Measurements from ENCODE around the gene TRIM4. TPM values are rescaled to one million over a fixed set of nuclear protein-coding genes. Genes with fewer than 3 reads are reported as not detected.

TRIM4 gene
- polyA plus RNA-seq, 1 experiment, result 32.7 TPM

GRCh38 chr7:99949645-99950228, 30.4 kb upstream of the TRIM4 start:
- DNase-seq (ENCODE audit: low read depth, low spot score), result no peak
- peak; percentile 44 for TF ChIP-seq CTCF (IDR thresholded peaks at IDR 0.05; ENCODE audit: low read depth, low read length)
- ChIA-PET POLR2A (no interaction called here), CTCF (interaction anchor here (0.5 to 1.6 kb wide), 8 partner anchors 11 to 68 kb away, joined by 3 to 8 read pairs (median 4); no protein-coding TSS in a partner anchor)
- H3K27me3 ChIP-seq (ENCODE audit: control insufficient read depth, insufficient read depth, low read length), result peaks cover 2% of the 10 kb centered on the region
- H3K4me3 ChIP-seq (ENCODE audit: low read depth, low read length), result no peak overlapping the region
- H3K9me3 ChIP-seq (ENCODE audit: control insufficient read depth, insufficient read depth, low read length), result no peaks in the 10 kb centered on the region
- no peak overlapping the region for H3K27ac ChIP-seq (ENCODE audit: low read depth, low read length)

GRCh38 chr7:99947608-99948007, 28.3 kb upstream of the TRIM4 start:
- CTCF ChIA-PET, result interaction anchor here (0.9 kb wide), 1 partner anchor 10 kb away, joined by 4 read pairs; no protein-coding TSS in a partner anchor

GRCh38 chr7:99944497-99945070, 25.3 kb upstream of the TRIM4 start:
- Histone ChIP-seq H3K9me3 (ENCODE audit: control insufficient read depth, insufficient read depth, low read length) (no peaks in the 10 kb centered on the region), H3K27ac (ENCODE audit: low read depth, low read length) (no peak overlapping the region), H3K27me3 (ENCODE audit: control insufficient read depth, insufficient read depth, low read length) (peaks cover 6% of the 10 kb centered on the region), H3K4me3 (ENCODE audit: low read depth, low read length) (no peak overlapping the region)
- no peak for DNase-seq (ENCODE audit: low read depth, low spot score)
- ChIA-PET CTCF (interaction anchor here (1.0 to 1.1 kb wide), 2 partner anchors 15 to 32 kb away, joined by 3 to 6 read pairs; partner anchors contain the start of gene GJC3), POLR2A (no interaction called here)
- TF ChIP-seq CTCF (IDR thresholded peaks at IDR 0.05; ENCODE audit: low read depth, low read length), result no peak

More at GRCh38 chr7:99947608-99948007, 28.3 kb upstream of the TRIM4 start:
- TF ChIP-seq CTCF (IDR thresholded peaks at IDR 0.05; ENCODE audit: low read depth, low read length), result no peak
- H3K9me3 ChIP-seq (ENCODE audit: control insufficient read depth, insufficient read depth, low read length), result no peaks in the 10 kb centered on the region
- POLR2A ChIA-PET, result no interaction called here
- DNase-seq (ENCODE audit: low read depth, low spot score), result no peak
- H3K27ac ChIP-seq (ENCODE audit: low read depth, low read length), result no peak overlapping the region
- H3K4me3 ChIP-seq (ENCODE audit: low read depth, low read length), result no peak overlapping the region
- H3K27me3 ChIP-seq (ENCODE audit: control insufficient read depth, insufficient read depth, low read length), result peaks cover 5% of the 10 kb centered on the region

- H3K4me3 ChIP-seq (ENCODE audit: low read depth, low read length), result no peak overlapping the region
- ChIA-PET CTCF (interaction anchor here (1.0 to 1.1 kb wide), 2 partner anchors 14 to 32 kb away, joined by 3 to 6 read pairs; partner anchors contain the start of gene GJC3), POLR2A (no interaction called here)
- no peaks in the 10 kb centered on the region for H3K9me3 ChIP-seq (ENCODE audit: control insufficient read depth, insufficient read depth, low read length)
- DNase-seq (ENCODE audit: low read depth, low spot score), result no peak
- H3K27ac ChIP-seq (ENCODE audit: low read depth, low read length), result no peak overlapping the region
- H3K27me3 ChIP-seq (ENCODE audit: control insufficient read depth, insufficient read depth, low read length), result peaks cover 6% of the 10 kb centered on the region
- no peak for TF ChIP-seq CTCF (IDR thresholded peaks at IDR 0.05; ENCODE audit: low read depth, low read length)
These were observed 24.5 kb upstream of the TRIM4 start for GRCh38 chr7:99943641-99944496.

Data from AG04450 (cell line).